Effector CD4-positive, alpha-beta T cell (primary cell): ENCODE data around the gene VAPB.

Experiments
- DNase-seq: peaks from one replicate; pipeline ENCODE4 v3.0.0-alpha.2; 2020

The VAPB gene

DNA sequence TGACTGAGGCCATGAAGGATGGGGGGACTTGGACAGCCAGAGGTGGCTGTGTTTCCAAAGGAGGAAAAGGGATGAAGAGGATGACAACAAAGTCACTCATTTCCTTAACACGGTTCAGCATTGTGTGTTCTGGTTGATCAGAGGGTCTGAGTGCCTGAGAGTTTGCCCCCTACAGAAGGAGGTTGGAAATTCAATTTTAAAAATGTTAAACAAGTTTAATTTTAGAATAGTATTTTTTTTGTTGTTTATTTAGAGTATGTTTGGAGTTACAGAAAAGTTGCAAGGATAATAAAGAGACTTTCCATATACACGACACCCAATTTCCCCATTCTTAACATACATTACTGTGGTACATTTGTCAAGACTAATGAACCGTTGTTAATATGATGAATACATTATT lies 10.3 kb upstream of the VAPB start:
- DNase-seq = no peak

DNA sequence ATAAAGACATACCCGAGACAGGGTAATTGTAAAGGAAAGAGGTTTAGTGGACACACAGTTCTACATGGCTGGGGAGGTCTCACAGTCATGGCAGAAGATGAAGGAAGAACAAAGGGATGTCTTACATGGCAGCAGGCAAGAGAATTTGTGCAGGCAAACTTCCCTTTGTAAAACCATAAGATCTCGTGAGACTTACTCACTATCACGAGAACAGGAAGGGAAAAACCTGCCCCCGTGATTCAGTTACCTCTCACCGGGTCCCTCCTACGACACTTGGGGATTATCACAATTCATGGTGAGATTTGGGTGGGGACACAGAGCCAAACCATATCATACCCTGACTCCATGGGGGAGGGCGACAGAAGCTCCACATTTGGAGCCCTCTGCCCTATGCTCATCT lies 7.4 kb upstream of the VAPB start:
- DNase-seq = no peak

DNA sequence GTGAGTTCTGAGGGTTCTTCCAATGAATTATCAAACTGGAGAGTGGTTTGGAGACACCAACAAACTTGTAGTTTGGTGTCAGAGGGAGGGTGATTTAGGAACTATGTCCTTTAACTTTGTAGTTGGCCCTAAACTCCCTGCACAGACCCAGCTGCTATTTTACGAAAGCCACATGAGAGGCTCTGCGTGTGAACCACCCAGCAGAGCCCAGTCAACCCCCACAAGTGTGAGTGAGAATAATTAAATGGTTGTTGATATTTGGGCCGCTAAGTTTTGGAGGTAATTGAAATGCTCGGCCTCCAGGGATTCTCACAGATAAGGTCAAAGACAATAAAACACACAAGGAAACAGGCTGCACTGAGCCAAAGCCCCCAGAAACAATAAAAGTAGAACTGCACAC lies 6.9 kb upstream of the VAPB start:
- DNase-seq = no peak

DNA sequence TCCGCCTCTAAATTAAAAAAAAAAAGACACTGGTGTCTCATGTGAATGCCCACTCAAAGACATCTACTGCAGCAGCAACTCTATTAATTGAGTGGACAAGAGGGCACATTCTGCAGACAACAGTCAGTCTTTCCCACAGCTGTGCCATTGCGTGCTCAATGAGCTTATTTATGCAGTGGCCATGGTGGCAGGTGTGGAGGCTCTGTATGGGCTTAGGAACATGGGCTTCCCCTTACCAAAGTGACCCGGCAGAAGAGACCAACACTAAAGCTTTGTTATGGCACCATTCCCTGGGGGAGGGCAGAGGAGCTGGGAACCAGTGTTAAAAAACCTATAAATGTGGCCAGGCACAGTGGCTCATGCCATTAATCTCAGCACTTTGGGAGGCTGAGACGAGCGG lies 4.2 kb upstream of the VAPB start:
- DNase-seq = no peak

DNA sequence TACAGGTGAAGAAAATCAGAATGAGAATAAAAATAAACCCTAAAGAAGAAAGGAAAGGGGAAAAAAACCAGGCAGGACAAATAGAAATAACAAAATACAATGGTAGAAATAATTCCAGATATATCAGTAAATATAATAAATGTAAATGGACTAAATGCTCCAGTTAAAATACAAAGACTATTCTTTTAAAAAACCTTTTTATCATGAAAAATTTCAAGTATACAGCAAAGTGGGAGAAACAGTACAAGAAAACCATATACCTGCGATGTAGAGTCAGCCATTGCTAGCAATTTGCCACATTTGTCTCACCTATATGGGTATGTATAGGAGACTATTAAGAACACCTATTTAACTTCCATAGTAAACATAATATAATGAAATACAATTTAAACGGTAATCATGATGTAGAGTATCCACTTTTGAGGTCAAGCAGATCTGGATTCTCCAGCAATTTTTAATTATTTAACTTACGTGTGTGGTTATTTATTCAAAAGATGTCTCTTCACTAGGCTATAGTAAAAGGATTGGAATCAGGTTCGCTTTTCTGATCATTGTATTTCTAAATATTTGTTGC lies 914 bp upstream of the VAPB start:
- DNase-seq = no peak

DNA sequence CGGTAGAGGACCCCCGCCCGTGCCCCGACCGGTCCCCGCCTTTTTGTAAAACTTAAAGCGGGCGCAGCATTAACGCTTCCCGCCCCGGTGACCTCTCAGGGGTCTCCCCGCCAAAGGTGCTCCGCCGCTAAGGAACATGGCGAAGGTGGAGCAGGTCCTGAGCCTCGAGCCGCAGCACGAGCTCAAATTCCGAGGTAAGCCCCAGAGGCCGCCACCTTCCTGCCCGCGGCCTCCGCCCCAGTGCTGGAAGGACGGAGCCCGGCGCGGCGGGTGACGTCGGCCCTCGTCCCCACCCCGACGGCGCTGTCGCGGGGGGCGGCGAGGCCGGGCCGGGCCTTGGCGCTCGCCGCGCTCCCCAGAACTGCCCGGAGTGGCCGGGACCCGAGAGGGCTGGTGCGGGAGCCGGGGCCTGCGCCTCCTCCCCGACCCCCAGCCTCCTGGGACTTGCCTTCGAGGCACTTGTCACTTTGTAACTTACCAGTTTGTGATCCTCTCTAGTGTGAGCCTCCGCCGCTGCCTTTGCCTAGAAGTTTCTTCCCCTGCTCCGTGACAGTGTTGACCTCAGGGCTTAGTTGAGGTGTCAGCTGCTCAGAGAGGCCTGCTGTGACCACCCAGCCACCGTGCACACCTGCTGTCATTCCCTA lies 417 bp downstream of the VAPB start:
- no peak for DNase-seq

DNA sequence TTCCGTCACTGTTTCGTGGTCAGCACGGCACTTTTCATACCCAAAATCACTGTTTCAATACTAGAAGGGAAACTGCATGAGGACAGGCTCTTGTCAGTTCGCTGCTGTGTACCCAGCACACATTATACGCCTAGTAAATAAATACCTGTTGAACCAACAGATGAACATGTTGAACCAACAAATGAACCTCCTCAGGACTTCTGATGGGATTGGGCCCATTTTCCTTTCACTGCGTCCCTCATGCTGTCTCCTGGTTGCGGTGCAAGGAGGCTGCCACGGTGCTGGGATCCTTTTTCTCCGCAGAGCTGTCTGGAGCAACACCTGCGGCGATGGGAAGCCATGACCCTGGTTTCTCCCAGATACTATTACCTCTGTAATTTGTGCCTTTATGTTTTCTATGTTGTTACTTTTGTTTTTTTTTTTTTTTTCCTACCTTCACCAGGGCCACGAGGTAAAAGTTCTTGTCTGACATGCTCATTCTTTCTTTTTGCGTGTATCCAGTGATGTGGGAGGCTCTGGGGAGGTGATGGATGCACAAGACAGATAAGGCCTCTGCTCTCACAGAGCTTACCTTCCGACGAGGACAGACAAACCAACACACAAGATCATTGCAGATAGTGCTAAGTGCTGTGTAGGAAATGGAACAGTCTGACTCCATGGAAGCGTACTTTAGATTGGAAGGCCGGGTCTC lies 1.1 kb downstream of the VAPB start:
- DNase-seq = no peak

DNA sequence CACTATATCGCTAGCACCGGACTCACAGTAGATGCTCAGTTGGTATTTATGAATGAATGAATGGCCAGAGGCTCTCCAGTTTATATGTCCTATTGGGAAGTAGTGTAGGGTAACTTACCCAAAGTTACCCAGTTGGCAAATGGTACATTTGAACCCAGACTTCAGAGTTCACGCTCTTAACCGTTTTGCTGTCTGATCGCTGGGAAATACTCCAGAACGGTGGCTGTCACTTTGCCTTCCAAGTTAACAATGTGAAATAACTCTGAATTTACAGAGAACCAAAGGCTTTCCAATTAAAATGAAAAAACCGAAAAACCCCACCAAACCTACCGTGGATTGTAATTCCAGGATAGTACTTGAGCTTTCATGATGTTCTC lies 1.6 kb downstream of the VAPB start:
- no peak for DNase-seq

DNA sequence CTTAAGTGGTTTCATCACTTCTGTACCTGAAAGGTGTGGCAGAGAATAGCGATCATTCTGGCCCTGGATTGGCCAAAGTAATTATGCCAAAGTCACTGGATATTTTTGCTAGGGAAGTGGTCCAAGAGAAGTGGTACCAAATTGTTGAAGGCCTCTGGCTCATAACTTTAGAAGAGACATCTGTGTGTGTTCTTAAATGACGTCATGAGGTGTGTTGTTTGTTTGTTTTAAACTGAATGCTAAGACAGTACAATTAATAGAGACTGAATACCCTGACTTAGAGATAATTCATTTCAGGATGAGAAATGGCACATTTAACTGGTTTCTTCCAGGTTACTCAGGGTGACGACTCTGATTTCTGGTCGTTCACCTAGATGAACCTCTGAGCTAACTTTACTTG lies 3.3 kb downstream of the VAPB start:
- no peak for DNase-seq

DNA sequence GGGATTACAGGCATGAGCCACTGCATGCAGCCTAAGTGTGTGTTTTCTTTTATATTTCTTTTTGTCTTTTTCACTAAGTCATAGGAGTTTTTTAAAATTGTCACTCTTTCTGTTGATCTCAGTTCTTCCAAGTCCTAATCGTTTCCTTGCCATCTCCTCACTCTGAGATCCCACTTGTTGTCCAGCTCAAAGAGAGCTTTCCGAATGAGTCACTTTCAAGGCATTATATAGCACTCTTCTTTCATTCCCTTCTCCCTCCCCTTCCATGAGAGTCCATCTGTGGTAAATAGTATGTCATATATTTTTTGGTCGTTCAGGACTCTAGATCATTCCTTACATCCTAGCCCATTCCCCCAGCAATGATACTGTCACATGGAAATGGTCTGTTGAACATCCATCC lies 4.3 kb downstream of the VAPB start:
- DNase-seq = no peak

DNA sequence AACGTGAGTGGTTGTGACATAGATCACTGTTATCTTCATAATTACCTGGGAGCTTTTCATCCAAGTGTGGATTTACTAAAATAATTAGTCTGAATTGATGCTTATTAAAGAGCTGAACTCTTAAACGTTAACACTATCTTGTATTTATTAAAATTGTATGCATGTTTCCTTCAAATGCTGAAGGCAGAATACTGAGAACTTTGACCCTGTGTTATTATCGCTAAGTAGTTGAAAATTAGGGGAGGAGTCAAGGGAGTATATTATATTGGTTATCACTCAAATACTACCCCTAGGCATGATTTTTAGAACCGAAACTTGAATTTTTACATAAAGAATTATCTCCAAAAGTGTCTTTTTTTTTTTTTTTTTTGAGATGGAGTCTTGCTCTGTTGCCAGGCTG lies 5.8 kb downstream of the VAPB start:
- no peak for DNase-seq

DNA sequence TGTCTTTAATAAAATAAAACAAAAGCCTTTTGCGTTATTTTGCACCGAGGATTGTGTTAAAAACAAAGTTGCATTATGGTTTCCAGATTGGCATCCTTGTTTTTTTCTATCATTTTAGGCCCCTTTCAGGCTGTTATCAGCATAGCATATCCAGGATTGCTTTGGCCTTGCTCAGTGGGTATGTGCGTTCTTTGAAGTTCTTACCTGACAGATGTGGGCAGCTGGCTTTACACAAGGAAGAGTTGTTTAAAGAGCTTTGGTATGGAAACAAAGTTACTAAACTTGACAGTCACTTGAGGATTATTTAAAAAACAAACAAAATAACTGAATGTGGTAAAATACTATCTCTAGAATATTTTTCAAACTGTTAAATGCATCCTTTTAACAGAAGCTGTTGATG lies 6.6 kb downstream of the VAPB start:
- DNase-seq = no peak

DNA sequence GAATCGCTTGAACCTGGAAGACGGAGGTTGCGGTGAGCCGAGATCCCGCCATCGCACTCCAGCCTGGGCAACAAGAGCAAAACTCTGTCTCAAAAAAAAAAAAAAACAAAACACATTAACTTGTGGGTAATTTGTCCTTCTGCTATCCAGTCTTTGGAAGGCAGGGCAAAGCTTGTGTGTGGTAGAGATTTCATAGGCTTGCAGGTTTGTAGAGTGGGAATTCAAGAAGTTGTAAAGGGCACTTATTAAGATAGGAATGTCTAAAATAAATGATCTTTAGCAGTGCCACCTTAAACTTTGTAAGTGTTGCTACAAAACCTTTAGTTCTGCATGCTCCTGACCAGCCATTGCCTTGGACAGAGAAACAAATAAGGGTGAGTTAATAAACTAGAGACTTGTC lies 8.4 kb downstream of the VAPB start:
- no peak for DNase-seq

DNA sequence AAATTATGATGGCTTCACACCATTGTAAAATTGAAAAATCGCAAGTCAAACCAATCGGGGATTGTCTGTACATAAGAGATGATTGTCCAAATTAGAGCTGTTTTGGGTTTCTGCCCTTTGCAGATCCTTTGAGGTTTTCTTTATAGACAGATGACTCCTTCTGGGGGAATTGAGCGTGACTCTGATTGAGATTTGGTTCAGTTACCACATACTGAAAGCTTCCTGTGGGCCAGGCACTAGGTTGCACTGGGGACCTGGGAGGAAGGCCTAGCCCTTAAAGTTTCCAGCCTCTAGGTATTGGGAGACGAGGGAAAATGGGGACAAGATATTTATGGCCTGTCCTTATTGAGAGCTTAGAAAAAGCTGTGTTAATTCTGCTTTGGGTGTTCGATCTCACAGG lies 9.2 kb downstream of the VAPB start:
- DNase-seq = no peak

DNA sequence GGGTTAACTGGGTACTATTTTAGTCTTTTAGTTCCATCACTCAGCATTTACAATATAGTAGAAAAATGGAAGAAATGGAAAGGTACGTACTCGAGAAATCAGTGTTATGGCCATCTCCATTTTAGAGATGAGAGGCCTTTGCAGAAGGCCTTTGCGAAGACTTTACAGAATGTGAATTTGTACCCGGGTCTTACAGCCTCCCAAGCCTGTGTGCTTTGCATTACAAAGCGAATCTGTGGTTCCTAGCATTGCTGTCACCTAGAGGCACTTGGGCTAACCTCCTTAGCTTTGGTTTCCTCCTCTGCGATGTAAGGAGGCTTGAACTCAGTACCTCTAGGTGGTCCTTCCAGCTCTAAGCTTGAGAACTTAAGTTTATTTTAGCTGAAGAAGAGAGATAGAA lies 10.9 kb downstream of the VAPB start:
- no peak for DNase-seq

DNA sequence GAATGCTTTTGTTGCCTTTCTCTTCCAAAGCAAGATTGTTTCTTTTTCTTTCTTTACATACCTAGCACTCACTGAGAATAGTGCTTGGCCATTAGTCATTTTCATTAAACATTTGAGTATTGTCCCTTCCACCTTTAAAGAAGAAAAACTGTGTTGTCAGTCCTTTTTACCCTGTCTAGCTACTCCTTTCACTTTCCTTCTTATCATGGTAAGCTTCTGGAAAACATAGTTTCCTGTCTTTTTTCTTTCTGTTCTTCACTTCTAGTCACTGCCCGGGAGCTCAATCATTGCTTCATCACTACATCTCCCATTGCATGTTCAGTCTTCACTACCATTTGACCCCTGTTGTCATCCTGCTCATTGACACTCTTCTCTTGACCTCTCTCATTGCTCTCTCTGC lies 12.1 kb downstream of the VAPB start:
- no peak for DNase-seq

DNA sequence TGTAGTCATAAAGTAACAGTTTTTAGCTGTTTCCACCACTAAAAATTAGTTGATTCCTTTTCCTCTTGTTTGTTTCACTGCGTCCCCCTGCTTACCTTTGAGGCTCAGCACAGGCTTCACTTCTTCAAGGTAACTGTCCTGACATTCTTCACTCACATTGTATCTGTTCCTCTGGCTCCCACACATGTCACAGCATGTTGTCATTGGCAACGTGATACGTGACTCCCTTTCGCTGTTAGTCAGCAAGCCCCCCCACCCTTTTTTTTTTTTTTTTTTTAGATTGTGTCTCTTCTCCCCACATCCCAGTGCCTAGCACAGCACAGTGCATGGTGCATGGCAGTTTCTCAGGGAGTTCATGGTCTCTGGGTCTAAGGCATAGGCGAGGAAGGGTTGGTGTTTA lies 13.3 kb downstream of the VAPB start:
- DNase-seq = no peak

DNA sequence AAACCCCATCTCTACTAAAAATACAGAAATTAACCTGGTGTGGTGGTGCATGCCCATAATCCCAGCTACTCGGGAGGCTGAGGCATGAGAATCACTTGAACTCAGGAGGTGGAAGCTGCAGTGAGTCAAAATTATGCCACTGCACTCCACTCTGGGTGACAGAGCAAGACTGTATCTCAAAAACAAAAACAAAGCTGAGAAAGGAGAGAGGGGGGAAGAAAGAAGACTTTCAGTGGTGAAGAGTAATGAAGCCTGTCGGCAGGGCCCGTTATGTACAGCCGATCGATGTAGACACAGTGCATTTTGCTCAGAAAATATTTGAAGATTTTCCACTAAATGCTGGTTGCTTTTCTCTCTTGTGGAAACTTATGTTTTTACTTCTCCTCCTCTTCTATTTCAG lies 13.8 kb downstream of the VAPB start:
- no peak for DNase-seq

DNA sequence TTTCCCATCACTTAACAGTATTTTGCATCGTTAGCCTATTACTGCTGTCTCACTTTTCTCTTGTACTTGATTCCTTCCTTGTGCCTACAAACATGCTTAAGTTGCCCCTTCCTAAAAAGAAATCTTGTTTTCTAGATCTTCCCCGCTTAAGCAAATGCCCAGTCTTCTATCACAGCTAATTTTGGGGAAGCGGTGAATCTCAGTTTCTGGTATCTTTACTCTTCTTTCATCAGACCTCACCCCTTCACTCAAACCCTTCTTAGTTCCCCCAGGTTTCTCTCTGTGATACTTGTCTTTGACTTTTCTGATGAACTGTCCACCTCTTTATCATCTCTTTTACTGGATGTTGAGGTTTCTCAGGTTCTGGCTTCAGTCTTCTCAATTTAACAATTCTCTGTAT lies 14.2 kb downstream of the VAPB start:
- no peak for DNase-seq

DNA sequence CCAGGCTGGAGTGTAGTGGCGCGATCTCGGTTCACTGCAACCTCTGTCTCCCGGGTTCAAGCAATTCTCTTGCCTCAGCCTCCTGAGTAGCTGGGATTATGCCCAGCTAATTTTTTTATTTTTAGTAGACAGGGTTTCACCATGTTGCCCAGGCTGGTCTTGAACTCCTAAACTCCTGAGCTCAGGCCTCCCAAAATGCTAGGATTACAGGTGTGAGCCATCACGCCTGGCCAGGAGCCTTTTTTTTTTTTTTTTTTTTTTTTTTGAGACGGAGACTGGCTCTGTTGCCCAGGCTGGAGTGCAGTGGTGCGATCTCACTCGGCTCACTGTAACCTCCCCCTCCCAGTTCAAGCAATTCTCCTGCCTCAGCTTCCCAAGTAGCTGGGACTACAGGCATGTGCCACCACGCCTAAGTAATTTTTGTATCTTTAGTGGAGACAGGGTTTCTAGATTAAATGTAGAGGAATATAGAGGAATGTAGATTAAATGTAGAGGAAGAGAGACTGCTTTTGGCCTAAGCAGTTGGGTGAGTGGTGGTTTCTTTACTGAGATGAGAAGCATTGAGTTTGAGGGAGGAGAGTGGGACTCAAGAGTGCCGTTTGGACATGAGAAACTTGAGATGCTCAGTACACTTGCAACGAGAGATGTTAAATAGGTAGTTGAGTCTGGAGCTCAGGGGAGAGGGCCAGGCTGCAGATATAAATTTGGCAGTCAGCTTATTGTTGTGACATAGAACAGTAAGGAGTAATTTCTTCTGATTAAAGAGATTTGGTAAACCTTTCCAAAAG lies 16.7 kb downstream of the VAPB start:
- DNase-seq = no peak

DNA sequence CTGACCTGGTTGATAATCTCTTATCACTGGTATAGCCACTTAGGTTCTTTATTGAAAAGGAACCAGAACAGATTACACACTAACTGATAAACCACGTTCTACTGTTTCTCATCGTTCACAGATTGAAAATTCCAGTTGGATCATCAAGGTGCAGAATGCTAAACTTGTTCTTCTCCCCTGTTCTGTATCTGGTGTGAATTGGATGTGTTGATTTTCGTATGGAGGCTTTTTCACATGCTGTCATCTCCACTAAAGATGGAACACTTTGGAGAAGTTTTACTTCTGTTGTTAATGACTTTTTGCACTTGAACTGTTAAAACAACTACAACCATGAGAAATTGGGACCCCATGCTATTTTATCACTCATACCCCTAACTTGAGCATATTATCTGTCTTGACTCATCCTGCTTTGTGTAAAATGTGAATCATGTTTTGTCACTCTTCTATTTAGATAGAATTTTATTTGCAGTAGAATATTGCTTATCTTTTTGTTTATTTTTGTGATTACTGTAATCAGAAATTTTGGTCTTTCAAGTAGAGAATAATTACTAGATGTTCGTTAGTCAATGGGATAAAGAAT lies 17.5 kb downstream of the VAPB start:
- no peak for DNase-seq

DNA sequence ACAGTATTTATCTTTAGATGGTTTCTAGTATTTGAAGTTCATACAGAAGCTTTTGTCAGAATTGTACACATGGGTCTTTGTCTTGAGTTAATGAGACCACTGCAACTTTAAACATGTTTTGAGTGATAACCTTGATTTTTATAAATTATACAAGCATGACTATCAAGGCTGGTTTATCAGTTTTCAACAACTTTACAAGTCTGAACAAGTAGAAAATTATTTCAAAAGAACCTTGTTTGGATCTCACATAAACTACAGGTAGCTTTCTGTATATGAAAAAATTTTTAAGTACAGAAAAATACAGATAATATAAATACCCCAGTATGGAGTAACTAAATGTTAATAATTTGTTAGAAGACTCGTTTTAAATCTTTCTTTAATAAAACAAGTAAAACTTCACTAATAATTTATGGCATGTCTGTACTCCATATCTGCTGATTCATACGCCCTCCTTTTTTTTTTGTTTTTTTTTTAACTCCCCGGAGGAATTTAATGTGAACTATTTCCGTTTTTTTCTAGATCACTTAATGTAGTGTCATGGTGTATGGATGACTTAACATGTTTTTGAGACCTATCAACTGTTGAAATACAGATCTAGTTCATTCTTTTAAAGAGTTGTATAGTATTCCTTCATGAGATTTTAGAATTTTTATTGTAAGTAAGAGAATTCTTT lies 18.3 kb downstream of the VAPB start:
- DNase-seq = no peak

DNA sequence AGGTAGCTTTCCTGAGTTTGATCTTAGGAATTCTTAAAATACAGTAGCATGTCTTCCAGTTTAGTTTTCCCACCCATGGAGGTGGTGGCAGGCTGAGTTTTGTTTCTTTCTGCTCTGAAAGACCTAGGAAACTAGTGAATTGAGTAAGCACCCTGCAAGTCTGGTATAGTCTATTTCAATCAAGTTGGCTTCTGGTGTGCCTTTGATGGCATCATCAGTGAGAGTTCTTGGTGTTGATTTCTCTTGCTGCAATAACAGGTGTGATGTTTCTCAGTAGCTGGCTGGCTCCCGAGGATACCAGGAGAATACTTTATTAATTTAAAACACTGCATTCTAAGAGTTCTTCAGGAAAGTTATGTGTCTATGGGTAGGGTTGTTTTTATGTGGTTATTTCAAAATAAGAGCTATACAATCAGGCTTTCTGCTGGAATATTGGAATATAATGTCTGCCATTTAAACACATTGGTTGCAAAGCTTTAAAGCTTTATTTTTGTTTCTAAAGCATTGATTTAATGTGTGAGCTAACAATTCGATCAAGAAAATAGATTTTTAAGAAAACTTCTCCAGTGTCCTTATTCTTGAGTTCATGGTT lies 19.0 kb downstream of the VAPB start:
- DNase-seq = peak; percentile 5
